ENCODE measurements around the gene DCTN3.

- TF ChIP-seq GATA3 (IDR thresholded peaks at IDR 0.05; ENCODE audit: low read depth, low read length): no peak
- no peak for TF ChIP-seq GATA2 (IDR thresholded peaks at IDR 0.05; ENCODE audit: low read depth, low read length)
Observed at GRCh38 chr9:34576597-34577399, 43.5 kb downstream of the DCTN3 start.
